ENCODE results near the gene PRM3. TPM values are rescaled to one million over a fixed set of nuclear protein-coding genes. Genes with fewer than 3 reads are reported as not detected.

Gene PRM3
- total RNA-seq, 1 experiment from 2014 or later = not detected

DNA sequence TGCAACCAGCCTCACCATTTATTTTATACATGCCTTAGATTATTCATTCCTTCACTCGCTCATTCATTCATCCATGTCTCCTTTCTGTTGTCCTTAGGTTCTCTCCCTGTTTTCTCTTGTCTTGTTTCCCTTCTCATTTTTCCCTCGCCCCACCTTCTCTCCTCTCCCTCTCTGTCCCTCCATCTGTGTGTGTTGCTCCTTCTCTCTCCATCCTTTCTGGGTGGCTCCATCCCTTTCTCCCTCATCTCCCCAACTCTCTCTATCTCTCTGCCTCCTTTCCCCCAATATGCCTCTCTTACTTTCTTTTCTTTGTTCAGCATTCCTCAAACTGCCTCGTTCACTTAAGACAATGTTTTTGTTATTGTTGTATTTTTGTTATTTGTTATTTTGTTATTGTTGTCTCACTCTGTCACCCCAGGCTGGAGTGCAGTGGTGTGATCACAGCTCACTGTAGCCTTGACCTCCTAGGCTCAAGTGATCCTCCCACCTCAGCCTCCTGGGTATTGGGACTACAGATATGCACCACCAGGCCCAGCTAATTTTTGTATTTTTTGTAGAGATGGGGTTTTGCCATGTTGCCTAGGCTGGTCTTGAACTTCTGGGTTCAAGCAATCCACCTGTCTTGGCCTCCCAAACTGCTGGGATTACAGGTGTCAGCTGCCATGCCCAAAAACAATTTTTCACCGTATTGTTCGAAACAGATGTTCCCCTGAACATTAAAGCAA, 31.8 kb downstream of the PRM3 start:
- Mint-ChIP-seq H3K27ac (no peak overlapping the region), H3K36me3 (ENCODE audit: insufficient read depth in 1 of 3, low read depth in 3 of 3) (no peaks in the 10 kb centered on the region), H3K4me3 (no peak overlapping the region), H3K27me3 (ENCODE audit: low read depth) (peaks cover 1% of the 10 kb centered on the region; the same call in 1 of the 2 replicates), H3K9me3 (no peaks in the 10 kb centered on the region), H3K4me1 (peaks cover 4 to 5% of the 10 kb centered on the region in 2 experiments; a peak in 2 of 4 replicates)
- Histone ChIP-seq H3K9ac (ENCODE audit: extremely low read depth, insufficient read length, low read length) (no peak overlapping the region), H2BK12ac (ENCODE audit: insufficient read length, low read depth, low read length) (no peak overlapping the region), H2BK120ac (ENCODE audit: low read depth, low read length, poor library complexity, severe bottlenecking) (no peak overlapping the region), H4K91ac (ENCODE audit: insufficient read length, low read depth, low read length) (no peak overlapping the region), H2BK20ac (ENCODE audit: low read depth, low read length, poor library complexity, severe bottlenecking) (no peak overlapping the region), H2AK5ac (ENCODE audit: insufficient read length, low read length) (no peak overlapping the region), H2BK5ac (ENCODE audit: insufficient read length, low read length) (no peak overlapping the region), H3K4ac (ENCODE audit: low read depth, low read length) (no peak overlapping the region), H3K56ac (ENCODE audit: insufficient read length, low read depth, low read length) (no peak overlapping the region), H3K27me3 (ENCODE audit: insufficient read depth, low read length) (no peaks in the 10 kb centered on the region), H3K9me3 (ENCODE audit: control insufficient read depth, low read depth, low read length) (no peaks in the 10 kb centered on the region), H4K5ac (ENCODE audit: insufficient read length, low read depth, low read length) (no peak overlapping the region), H3K23ac (ENCODE audit: insufficient read length, low read depth, low read length) (no peak overlapping the region), H2AFZ (ENCODE audit: low read length) (no peak overlapping the region), H3K79me2 (ENCODE audit: insufficient read depth, low read length) (no peaks in the 10 kb centered on the region), H3K18ac (ENCODE audit: insufficient read length, low read depth, low read length) (no peak overlapping the region), H3K79me1 (ENCODE audit: insufficient read depth, low read depth, low read length, poor library complexity, severe bottlenecking) (no peaks in the 10 kb centered on the region), H3K14ac (ENCODE audit: insufficient read depth, low read length) (no peak overlapping the region), H4K8ac (replicated peaks; ENCODE audit: insufficient read length, low read depth, low read length) (no peak overlapping the region), H3K27ac (ENCODE audit: insufficient read length, low read depth, low read length) (no peak overlapping the region), H3K4me2 (ENCODE audit: insufficient read depth, insufficient read length, low read length) (no peak overlapping the region), H4K20me1 (ENCODE audit: control insufficient read depth, insufficient read depth, insufficient read length) (no peaks in the 10 kb centered on the region), H2BK15ac (ENCODE audit: low read depth, low read length) (no peak overlapping the region), H3K4me1 (ENCODE audit: insufficient read depth, low read length) (no peaks in the 10 kb centered on the region), H3T11ph (ENCODE audit: low read length) (no peak overlapping the region), H3K23me2 (ENCODE audit: insufficient read length, low read depth, low read length, poor library complexity, severe bottlenecking) (no peaks in the 10 kb centered on the region)
- TF ChIP-seq, protein P1, sequence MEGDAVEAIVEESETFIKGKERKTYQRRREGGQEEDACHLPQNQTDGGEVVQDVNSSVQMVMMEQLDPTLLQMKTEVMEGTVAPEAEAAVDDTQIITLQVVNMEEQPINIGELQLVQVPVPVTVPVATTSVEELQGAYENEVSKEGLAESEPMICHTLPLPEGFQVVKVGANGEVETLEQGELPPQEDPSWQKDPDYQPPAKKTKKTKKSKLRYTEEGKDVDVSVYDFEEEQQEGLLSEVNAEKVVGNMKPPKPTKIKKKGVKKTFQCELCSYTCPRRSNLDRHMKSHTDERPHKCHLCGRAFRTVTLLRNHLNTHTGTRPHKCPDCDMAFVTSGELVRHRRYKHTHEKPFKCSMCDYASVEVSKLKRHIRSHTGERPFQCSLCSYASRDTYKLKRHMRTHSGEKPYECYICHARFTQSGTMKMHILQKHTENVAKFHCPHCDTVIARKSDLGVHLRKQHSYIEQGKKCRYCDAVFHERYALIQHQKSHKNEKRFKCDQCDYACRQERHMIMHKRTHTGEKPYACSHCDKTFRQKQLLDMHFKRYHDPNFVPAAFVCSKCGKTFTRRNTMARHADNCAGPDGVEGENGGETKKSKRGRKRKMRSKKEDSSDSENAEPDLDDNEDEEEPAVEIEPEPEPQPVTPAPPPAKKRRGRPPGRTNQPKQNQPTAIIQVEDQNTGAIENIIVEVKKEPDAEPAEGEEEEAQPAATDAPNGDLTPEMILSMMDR (conservative IDR thresholded peaks at IDR 0.05) = no peak
- no CpG with 5 or more reads among the region's 5 CpGs for WGBS (ENCODE audit: extremely low coverage, insufficient read length, low lambda C conversion rate)
- DNase-seq = no peak

Data from H9 (cell line).